Brain pericyte (primary cell): ENCODE data around the gene ZNF740.
A peak's percentile ranks its signal among the peaks of the same experiment; 100 is the strongest.
"Not testable (repeated sequence)": the region's sequence is repeated elsewhere in the genome, so short reads cannot be mapped to it uniquely, and the experiment has no call there.

Experiments
- DNase-seq: peaks from one replicate; pipeline ENCODE4 v3.0.0-alpha.2; 2012; ENCODE audit warnings: low read depth, low spot score

ZNF740 gene, protein sequence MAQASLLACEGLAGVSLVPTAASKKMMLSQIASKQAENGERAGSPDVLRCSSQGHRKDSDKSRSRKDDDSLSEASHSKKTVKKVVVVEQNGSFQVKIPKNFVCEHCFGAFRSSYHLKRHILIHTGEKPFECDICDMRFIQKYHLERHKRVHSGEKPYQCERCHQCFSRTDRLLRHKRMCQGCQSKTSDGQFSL

DNA sequence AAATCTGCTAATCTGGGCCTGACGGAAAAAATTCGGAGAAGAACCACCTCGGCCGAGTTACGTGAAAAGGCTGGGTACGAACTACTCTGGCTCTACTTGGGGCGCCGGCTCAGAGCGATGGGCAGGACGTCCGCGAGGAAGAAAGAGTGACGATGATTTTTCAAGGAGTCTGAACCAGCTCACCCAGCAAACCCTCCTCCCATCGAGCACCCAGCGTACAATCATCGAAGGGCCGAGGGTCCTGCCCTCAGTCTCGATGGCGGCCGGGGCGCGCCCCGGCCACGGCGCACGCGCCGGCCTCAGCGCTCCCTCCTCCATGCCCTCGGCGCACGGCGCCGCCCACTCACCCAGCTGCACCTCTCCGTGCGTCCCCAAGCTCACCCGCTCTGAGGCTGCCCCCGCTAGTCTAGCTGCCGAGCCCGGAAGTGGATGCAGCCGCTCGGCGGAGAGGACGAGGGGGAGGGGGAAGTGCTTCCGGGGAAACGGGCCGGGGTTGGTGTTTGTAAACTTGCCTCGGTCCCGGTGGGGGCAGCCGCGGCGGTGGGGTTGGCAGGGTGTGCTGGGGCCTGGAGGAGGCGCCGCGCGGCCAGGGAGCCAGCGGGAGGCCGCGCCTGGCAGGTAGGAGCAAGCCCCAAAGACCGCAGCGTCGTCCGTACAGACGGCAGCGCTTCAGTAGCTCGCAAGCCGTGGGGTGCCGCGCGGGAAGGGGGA, at the start of gene ZNF740, which contains the start of gene CSAD:
TSS of gene ZNF740 (plus strand) at position 503 of the 711 bp plus-strand sequence. CDS start 1,262 bp downstream, outside the sequence.
TSS of gene CSAD (minus strand) at position 706 of the 711 bp plus-strand sequence. CDS start 7,455 bp downstream, outside the sequence.
- peak; percentile 90 for DNase-seq

DNA sequence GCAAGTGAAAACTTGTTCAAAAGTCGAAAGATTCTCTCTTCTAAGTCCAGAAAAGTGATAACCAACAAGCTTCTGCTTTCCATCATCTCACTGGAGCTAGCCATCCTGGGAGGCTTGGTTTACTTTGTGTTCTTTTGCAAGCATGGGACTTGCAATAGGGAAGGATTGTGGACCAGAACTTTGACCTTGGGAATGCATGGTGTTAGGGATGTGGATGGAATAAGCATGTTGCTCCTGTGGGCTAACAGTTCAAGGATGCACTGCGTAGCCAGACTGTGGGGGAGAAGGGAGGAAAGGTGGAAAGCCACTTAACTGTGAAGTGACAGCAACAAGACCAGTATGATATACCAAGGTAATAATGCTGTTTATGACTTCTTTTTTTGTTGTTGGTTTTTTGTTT, 48.7 kb upstream of the ZNF740 start:
- no peak for DNase-seq

DNA sequence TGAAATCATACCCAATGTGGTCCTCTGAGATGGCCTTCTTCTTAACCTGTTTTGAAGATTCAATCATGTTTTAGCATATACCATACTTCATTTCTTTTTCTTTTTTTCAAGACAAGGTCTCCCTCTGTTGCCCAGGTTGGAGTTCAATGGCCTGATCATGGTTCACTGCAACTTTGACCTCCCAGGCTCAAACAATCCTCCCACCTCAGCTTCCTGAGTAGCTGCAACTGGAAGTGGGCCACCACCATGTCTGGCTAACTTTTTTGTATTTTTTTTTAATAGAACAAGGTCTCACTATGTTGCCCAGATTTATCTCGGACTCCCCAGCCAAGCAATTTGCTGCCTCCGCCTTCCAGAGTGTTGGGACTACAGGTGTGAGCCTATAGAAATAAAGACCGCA, 46.8 kb upstream of the ZNF740 start:
- DNase-seq, result no peak

DNA sequence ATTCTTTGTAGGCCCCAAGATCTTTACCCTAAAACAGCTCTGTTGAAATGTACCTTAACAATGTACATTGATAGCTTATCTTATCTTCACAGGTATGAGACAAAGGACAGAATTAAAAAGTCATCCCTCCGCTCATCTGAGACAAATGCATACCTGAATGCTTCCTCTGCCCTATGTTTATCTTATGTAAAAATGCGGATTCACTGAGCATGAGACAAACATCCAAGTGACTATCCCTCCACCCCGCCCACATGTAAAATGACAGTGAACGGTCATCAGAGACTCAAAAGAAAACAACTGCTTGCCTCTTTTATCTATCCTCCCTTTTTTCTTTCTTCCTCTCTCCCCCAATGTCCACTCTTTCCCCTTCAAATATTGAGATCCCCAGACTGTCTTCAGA, 37.2 kb upstream of the ZNF740 start:
- no peak for DNase-seq

DNA sequence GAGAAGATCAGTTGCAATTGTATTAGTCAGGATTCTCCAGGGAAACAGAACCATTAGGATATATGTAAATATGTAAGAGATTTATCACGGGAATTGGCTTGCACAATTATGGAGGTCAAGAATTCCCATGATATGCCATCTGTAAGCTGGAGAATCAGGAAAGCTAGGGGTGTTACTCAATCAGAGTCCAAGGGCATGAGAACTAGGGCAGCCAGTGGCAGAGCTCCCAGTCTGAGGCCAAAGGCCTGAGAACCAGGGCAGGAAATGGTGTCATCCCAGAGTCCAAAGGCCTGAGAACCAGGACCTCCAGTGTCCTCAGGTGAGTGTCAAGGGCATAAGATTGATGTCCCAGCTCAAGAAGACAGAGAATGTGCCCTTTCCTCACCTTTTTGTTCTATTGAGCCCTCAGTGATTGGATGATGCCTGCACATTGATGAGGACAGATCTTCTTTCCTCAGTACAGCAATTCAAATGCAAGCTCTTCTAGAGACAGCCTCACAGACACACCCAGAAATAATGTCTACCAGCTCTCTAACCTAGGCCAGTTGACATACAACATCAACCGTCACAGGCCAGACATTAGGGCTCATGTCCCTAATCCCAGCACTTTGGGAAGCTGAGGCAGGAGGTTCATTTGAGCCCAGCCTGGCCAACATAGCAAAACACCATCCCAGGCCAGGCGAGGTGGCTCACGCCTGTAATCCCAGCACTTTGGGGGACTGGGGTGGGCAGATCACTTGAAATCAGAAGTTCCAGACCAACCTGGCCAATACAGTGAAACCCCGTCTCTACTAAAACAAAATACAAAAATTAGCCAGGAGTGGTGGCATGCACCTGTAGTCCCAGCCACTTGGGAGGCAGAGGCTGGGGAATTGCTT, 34.9 kb upstream of the ZNF740 start:
- DNase-seq, result no peak

DNA sequence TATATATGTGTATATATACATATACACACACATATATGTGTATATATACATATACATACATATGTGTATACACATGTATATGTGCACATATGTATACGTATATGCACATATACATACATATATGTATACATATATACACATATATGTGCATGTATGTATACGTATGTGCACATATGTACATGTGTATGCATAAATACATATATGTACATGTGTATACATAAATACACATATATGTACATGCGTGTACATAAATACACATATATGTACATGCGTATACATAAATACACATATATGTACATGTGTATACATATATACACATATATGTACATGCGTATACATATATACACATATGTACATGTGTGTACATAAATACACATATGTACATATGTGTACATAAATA, 33.3 kb upstream of the ZNF740 start:
- no peak for DNase-seq

DNA sequence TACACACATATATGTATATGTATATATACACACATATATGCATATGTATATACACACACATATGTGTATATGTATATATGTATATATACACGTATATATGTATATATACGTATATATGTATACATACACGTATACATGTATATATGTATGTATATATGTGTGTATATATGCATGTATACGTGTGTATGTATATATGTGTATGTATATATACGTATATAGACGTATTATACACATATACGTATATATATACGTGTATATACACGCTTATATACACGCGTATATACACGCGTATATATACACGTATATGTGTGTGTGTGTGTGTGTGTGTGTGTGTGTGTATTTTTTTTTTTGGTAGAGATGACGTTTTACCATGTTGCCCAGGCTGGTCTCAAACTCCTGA, 32.9 kb upstream of the ZNF740 start:
- no peak for DNase-seq

DNA sequence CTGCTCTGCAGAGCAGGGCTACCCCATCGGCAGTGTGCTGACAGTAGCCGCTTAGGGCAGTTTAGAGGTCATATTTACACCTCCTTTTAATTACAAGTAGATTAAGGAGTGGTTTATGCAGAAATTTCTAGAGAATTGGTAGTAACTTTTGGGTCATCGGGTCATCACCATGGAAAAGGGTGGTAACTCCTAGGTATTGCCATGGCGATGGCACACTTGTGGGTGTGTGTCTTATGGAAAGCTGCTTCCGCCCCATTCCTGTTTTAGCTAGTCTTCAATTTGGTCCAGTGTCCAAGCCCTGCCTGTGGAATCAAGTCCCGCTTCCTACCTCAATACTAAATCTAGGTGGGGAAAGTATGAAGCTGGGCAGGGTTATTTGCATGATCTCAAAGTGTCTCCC, 29.5 kb upstream of the ZNF740 start:
- DNase-seq, result no peak

DNA sequence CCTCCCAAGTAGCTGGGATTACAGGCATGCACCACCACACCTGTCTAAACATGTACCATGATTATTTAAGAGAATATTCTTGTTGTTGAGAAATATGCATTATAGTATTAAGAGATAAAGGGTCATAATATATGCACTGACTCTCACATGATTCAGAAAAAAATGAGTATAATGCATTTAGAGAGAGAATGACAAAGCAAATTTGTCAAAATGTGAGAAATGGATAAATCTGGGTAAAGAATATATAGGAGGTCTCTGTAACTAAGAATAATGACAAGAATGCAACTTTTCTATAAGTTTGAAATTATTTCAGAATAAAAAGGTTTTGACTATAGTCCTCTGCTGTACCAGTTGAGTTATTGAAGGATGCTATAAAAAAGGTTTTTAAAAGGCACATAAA, 28.1 kb upstream of the ZNF740 start:
- no peak for DNase-seq

DNA sequence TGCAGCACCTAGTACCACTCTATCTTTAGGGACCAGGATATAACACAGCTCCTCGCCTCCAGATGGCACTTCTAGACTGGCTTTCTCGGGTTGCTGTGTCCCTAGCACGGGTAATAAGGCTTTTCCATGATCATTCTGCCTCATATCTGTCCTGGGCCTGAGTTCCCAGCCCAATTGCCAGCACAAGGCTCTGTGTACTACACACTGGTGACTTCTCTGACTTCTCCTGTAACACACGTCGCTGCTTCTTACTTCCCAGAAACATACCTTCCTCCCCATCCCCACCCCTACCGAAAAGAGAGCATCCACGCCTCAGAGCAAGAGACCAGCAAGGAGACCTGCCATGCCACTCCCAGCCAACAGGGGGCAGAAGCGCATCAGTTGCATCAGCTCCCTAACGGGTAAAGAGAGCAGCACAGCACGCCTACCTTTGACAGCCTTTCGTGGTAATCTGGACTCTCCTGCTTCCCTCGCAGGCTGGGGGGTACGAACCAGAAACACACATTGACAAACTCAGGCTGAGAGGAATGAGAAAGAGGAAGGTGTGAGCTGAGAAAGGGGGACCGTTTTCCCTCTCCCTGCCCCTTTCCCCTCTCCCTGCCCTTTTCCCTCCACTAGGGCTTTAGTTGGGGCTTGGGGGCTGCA, 21.2 kb upstream of the ZNF740 start:
- DNase-seq, result no peak

DNA sequence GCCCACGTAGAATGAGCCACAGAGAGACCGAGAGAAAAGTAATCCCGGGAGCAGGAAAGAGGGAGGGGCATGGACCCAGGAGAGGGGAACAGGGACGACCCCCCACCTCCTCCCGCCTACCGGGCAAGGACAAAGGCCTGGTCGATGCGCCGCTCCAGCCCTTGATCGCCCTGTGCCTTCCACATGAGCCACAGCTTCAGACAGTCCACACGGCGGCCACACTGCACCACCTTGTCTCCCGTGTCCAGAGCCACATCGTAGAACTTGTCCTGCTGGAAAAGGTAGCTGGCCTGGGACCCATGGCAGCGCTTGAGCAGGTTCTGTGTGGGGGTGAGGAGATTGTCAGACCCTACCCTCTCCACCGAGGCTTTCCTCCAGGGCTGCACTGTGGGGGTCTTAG, 20.5 kb upstream of the ZNF740 start:
- DNase-seq, result no peak

DNA sequence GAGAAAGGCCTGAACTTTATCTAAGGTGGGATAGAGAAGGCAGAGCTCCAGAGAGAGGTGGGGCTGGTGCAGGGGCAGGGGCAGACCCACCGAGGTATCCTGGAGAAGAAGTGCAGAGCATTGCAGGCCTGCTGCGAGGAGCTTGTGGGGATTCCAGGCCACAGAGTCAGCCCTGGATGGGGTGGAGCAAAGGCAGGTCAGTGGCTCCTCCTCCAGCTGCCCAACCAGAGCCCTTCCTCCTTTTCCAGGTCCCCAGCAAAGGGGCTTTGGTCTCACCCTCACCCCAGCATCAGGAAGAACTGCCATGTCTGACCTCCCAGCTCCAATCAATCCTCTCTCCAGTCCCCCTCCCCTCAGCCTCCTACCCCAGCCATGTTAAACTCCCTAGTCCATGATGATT, 19.8 kb upstream of the ZNF740 start:
- no peak for DNase-seq

DNA sequence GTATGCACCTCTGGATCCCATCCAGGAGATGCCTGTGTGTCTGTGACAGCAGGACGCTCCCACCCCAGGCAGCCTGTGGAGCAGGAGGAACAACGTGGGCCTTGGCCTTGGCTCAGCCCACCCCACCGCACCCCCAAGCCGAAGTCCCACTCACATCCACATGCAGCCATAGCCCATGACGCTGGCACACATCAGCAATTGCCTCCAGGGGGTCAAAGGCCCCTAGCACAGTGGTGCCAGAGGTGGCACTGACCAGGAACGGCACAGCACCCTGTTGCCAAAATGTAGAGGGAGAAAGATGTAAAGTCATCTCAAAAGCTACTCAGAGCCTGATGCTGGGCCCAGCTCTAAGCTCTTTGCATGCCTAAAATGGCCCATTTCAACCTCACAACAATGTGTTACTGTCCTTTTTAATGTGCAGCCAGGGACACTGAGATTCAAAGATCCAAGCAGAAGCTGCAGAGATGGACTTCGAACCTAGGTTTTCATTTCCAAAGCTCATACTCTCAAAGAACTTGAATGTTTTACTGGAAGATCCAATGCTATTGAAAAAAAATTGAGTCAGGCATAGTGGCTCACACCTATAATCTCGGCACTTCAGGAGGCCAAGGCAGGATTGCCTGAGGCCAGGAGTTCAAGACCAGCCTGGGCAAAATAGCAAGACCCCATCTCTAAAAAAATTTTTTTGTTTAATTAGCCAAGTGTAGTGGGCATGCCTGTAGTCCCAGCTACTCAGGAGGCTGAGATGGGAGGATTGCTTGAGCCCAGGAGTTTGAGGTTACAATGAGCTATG, 19.2 kb upstream of the ZNF740 start:
- DNase-seq, result no peak

DNA sequence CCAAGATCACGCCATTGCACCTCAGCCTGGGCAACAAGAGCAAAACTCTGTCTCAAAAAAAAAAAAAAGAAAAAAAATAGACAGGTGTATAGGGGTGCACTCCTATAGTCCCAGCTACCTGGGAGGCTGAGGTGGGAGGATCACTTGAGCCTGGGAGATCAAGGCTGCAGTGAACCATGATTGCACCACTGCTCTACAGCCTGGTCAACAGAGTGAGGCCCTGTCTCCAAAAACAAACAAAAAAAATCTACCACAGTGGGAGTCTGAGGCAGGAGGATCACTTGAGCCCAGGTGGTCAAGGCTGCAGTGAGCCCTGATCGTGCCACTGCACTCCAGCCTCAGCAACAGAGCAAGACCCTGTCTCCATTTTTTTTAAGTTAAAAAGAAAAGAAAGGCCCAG, 17.5 kb upstream of the ZNF740 start:
- DNase-seq, result not testable (repeated sequence)

DNA sequence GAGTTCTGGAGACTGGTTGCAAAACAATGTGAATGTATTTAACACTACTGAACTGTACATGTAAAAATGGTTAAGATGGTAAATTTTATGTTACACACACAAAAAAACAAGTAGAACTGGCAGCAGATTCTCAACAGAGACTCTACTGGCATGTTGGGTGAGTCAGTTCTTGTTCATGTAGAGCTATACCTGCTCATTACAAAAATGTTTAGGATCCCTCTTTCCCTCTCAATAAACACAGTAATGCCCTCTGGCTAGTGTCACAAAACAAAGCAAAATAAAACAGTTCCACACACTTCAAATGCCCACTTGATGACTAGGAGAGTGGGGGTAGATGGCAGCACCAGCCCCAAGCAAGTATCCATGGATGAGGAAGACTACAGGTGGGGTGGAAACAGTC, 13.7 kb upstream of the ZNF740 start:
- no peak for DNase-seq

DNA sequence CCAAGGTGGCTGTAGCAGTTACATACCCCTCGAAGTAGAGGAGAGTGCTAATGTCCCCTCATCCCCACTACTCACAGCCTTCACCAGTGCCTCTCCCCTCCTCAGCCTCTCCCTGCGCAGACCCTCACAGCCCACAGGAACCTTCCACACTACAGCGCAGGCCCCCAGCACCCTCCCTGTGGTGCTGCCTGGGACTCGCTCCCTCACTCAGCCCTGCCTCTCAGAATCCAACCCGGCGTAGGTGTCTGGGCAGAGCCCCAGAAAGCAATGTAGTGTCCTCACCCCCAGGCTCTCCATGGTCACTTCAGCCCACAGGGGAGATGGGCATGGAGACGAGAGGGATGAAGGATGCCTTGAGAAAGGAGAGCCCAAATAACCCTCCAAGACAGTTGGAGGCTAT, 10.9 kb upstream of the ZNF740 start:
- DNase-seq, result no peak

DNA sequence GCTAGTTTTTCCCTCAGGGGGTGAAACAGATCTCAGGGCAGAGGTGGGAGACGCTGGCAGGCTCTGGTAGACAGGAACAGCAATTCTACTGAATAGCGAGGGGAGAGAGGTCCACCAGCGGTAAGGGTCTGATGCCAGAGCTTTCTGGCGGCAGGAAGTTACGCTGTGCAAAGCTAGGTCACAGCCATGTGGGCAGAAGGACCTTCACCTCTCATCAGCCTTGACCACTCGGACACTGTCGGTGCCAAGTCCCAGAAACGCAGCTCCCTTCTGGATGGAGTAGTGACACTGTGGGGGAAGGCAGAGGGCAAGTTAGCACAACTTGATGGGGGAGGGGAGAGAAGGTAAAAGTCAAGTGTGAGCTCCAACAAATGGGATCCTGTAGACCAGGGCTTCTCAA, 10.3 kb upstream of the ZNF740 start:
- DNase-seq, result no peak

DNA sequence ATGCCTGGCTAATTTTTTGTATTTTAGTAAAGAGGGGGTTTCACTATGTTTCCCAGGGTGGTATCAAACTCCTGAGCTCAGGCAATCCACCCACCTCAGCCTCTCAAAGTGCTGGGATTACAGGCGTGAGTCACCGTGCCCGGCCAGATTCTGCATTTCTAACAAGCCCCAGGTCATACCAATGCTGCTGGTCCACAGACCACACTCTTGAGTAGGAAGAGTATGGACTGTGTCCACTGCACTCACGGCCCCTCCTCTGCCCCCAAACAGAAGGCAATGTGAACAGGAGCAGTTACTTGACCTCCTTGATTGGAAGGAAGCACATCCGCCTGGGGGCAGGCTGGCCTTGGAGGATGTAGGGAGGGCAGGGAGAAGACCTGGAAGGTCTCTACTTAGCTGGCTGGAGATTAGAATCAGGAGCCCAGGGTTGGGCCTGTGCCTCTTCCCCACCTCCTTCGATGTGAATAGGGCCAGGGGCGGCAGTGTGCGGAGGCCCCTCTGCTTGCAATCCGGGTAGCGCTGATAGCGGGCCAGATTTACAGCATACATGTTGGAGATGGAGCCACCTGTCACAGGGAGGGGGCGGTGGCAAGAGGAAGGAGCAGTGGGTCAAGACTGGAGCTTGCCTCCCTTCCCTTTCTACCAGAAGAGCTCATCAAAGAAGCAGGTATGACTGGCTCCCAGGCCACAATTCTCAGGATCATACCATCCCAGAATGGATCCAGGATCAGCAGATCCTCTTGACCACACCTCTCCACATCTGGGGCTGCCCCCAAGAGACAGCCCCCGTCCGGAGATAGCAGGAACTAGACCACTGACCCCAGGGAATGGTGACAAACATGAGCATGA, 9.4 kb upstream of the ZNF740 start:
- no peak for DNase-seq

DNA sequence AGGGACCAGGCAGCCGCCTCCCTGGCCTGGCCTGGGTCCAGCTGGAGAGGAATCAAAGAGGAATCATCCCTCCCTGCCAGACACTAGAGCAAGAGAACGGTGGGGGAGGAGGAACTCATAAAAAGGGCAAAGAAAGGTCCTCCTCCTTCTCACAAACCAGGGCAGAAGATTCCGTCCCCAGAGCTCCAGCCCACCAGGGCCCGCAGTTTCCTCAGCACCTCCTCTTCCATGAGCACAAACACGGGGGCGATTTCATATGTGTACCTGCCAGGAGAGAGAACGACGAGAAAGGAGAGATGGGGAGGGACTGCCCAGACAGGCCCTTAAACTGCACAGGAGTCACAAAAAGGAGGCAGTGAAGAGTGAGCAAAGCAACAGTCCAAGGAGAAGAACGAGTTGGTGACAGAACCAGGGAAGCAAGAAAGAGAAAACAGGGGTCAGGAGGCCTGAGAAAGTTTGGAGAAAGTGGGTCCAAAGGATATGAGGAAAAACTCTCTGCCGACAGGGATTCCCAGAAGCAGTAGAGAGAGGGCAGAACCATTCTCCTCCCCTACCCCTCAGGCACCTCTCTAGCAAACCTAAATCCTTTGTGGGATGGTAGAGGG, 8.7 kb upstream of the ZNF740 start:
- DNase-seq, result no peak

DNA sequence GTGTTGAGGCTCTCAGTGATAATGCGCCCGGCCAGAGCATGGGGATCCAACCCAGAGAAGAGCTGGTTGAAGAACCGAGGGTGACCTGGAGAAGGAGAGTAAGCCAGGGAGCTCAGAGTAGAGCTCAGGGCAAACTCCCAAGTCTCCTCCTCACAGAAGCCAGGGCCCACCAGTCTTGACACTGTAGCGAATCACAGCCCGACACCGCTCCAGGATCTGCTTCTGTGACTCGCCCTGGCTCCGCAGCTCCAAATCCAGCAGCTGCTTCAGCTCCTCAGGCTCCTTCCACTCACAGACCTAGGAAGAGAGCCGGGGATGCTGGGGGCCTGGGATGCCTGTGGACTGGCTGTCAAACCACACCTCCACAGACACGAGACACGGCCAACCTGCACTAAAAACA, 8.2 kb upstream of the ZNF740 start:
- no peak for DNase-seq
